Vagina (tissue), 2 donors: ENCODE data around the gene NRG3. TPM values are rescaled to one million over a fixed set of nuclear protein-coding genes. Genes with fewer than 3 reads are reported as not detected.

ENCODE experiments used
- DNase-seq, 2 donors: peaks; one replicate each; pipeline ENCODE4 v3.0.0-alpha.2; 2017; ENCODE audit errors: extremely low spot score in 2 of 2
- H3K27ac ChIP-seq: fragments of 200-600 bp; sonication (generic); one replicate; pipeline ENCODE4 v1.5.1; 2019
- H3K27me3 ChIP-seq: fragments of 200-600 bp; sonication (generic); one replicate; pipeline ENCODE4 v1.5.1; 2019
- H3K36me3 ChIP-seq, 2 donors: fragments of 200-600 bp; sonication (generic); one replicate each; pipeline ENCODE4 v1.5.1; 2017 to 2019
- H3K4me1 ChIP-seq: fragments of 200-600 bp; sonication (generic); one replicate; pipeline ENCODE4 v1.5.1; 2019
- H3K4me3 ChIP-seq, 2 donors: fragments of 200-600 bp; sonication (generic); 1 replicate in 1 of 2; 2 replicates in 1 of 2; pipeline ENCODE4 v1.5.1; 2016 to 2019
- H3K9me3 ChIP-seq: fragments of 200-600 bp; sonication (generic); one replicate; pipeline ENCODE4 v1.5.1; 2019
- POLR2A ChIP-seq, 2 donors: fragments of 450-650 bp; IDR thresholded peaks; one replicate each; pipeline ENCODE4 v1.6.1; 2017; ENCODE audit warnings: antibody characterized with exemption in 2 of 2, mild to moderate bottlenecking in 2 of 2, moderate library complexity in 2 of 2
- POLR2AphosphoS5 ChIP-seq, 2 donors: sonication (generic); formaldehyde crosslinking; IDR thresholded peaks; one replicate each; pipeline ENCODE4 v1.9.0; 2017; ENCODE audit warnings: antibody characterized with exemption in 2 of 2, mild to moderate bottlenecking in 2 of 2, low read depth in 1 of 2; ENCODE audit not compliant: insufficient read depth in 1 of 2
- intact Hi-C: fragments of 100-400 bp; cut with DNase I; formaldehyde crosslinking; loops from one replicate; pipeline ENCODE4 v1.15.1; 2023
- total RNA-seq: library from RNA; depleted of rRNA; stranded (reverse); fragments of >200 nt; gene quantifications from one replicate; pipeline ENCODE4 v1.2.3, GENCODE V29; 2016
- TF ChIP-seq, protein P1 (sequence below), 3 experiments: fragments of 450-650 bp in 2 of 3; fragments of 200-600 bp in 1 of 3; sonication (generic) in 1 of 3; IDR thresholded peaks; one replicate each; pipeline ENCODE4 v1.5.1; 2017 to 2019; ENCODE audit warnings: antibody characterized with exemption in 3 of 3, mild to moderate bottlenecking in 2 of 3, moderate library complexity in 2 of 3

The NRG3 gene
- total RNA-seq, 1 donor from 2014 or later: not detected

DNA sequence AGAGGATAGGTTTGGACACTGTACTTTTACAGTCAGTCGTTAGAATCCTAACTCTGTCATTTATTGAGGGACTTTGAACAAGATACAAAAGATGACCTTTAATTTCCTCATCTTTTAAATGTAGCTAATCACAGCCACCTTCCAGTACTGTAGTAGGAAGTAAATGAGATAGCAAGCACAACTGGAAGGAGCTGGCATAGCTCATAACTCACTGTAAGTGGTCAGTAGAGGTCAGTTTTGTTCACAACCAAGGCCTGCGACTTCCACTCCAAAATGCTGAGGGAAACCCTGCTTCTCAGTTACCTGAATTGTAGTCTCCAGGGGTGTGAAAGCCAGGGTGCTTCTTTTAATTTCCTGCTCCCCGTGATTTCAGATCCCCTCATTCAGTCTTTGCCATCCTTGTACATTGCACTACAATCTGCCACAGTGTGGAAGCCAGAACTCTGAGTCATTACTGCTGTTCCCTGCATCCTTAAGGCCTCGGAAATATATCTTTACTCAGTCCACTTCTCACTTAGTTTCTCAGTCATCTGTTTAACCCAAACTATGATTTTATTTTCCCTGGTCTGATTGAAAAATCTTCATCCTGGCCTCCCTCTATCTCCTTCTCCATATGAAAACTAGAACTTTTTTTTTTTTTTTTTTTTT lies 361.2 kb downstream of the NRG3 start:
- Histone ChIP-seq H3K27me3 (no peaks in the 10 kb centered on the region), H3K4me3 (no peak overlapping the region), H3K4me1 (no peaks in the 10 kb centered on the region), H3K36me3 (no peaks in the 10 kb centered on the region), H3K27ac (no peak overlapping the region), H3K9me3 (no peaks in the 10 kb centered on the region)
- DNase-seq: no peak
- intact Hi-C loops: no loop called here
- TF ChIP-seq POLR2A (IDR thresholded peaks at IDR 0.05) (no peak), POLR2AphosphoS5 (IDR thresholded peaks at IDR 0.05; ENCODE audit: insufficient read depth in 1 of 2, low read depth in 1 of 2) (no peak)
- TF ChIP-seq, protein P1, sequence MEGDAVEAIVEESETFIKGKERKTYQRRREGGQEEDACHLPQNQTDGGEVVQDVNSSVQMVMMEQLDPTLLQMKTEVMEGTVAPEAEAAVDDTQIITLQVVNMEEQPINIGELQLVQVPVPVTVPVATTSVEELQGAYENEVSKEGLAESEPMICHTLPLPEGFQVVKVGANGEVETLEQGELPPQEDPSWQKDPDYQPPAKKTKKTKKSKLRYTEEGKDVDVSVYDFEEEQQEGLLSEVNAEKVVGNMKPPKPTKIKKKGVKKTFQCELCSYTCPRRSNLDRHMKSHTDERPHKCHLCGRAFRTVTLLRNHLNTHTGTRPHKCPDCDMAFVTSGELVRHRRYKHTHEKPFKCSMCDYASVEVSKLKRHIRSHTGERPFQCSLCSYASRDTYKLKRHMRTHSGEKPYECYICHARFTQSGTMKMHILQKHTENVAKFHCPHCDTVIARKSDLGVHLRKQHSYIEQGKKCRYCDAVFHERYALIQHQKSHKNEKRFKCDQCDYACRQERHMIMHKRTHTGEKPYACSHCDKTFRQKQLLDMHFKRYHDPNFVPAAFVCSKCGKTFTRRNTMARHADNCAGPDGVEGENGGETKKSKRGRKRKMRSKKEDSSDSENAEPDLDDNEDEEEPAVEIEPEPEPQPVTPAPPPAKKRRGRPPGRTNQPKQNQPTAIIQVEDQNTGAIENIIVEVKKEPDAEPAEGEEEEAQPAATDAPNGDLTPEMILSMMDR (IDR thresholded peaks at IDR 0.05): no peak

DNA sequence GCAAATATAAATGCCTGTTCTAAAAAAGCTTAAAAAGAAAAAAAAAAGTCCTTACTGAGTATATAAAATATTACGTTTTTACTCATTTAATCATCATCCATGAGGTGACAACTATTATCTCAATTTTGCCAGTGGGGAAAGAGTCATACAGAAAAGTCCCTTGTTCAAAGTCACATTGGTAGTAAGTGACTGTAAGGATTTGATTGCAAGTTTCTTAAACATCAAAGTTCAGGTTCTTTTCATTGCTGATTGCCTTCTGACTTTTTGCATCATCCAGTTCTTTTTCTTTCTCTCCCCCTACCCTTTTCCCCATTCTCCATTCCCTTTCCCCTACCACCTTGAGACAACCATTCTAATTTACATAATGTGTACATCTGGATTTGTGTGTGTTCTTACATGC lies 363.3 kb downstream of the NRG3 start:
- TF ChIP-seq POLR2AphosphoS5 (IDR thresholded peaks at IDR 0.05; ENCODE audit: insufficient read depth in 1 of 2, low read depth in 1 of 2): no peak
- TF ChIP-seq, protein P1 (IDR thresholded peaks at IDR 0.05): no peak
- no peak for TF ChIP-seq POLR2A (IDR thresholded peaks at IDR 0.05)
- Histone ChIP-seq H3K9me3 (no peaks in the 10 kb centered on the region), H3K4me1 (no peaks in the 10 kb centered on the region), H3K27me3 (no peaks in the 10 kb centered on the region), H3K4me3 (no peak overlapping the region), H3K27ac (no peak overlapping the region), H3K36me3 (no peaks in the 10 kb centered on the region)
- intact Hi-C loops: no loop called here
- DNase-seq: no peak

DNA sequence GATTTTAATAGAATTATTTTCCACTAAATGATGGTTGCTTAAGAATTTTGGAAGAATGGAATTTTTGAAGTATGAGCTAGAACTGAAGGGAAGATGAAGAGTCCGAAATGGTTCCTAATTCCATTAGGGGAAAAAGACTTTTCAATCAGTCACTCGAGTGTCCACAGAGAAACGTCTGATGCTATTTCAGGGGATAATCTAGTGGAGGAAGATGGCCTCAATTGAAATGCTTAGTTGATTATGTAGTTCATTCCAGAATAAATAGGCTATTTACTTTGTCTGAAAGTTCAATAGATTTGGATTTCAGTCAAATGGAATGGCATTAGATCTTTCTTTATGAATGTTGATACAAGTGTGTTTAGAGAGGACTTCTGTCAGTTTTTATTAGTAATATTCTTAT lies 365.4 kb downstream of the NRG3 start:
- TF ChIP-seq POLR2A (IDR thresholded peaks at IDR 0.05) (no peak), POLR2AphosphoS5 (IDR thresholded peaks at IDR 0.05; ENCODE audit: insufficient read depth in 1 of 2, low read depth in 1 of 2) (no peak)
- TF ChIP-seq, protein P1 (IDR thresholded peaks at IDR 0.05): no peak
- no peaks in the 10 kb centered on the region for H3K4me1 ChIP-seq
- H3K27ac ChIP-seq: no peak overlapping the region
- H3K9me3 ChIP-seq: no peaks in the 10 kb centered on the region
- no peak overlapping the region for H3K4me3 ChIP-seq
- intact Hi-C loops: no loop called here
- no peaks in the 10 kb centered on the region for H3K27me3 ChIP-seq
- H3K36me3 ChIP-seq: no peaks in the 10 kb centered on the region
- no peak for DNase-seq

DNA sequence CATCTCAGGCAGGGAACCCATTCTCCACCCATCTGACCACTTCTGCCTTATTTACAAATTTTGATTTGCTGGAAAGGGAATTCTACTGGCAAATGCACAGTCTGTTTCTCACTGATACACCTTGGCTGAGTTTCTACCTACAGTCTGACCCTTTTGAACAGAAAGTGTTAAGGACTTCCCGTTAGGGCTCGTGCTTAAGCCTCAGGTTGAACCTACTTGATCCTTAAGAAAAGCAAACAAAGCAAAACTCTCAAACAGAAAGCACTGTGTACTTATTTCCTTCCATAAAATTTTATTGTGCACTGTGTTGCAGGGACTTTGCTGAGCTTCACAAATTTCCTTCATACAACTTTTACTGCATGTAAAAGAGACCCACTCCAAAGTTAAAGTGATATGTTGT lies 367.8 kb downstream of the NRG3 start:
- Histone ChIP-seq H3K9me3 (no peaks in the 10 kb centered on the region), H3K36me3 (no peaks in the 10 kb centered on the region), H3K27ac (no peak overlapping the region), H3K4me1 (no peaks in the 10 kb centered on the region), H3K27me3 (no peaks in the 10 kb centered on the region), H3K4me3 (no peak overlapping the region)
- intact Hi-C loops: no loop called here
- no peak for DNase-seq
- no peak for TF ChIP-seq POLR2AphosphoS5 (IDR thresholded peaks at IDR 0.05; ENCODE audit: insufficient read depth in 1 of 2, low read depth in 1 of 2)
- TF ChIP-seq, protein P1 (IDR thresholded peaks at IDR 0.05): no peak
- TF ChIP-seq POLR2A (IDR thresholded peaks at IDR 0.05): no peak

DNA sequence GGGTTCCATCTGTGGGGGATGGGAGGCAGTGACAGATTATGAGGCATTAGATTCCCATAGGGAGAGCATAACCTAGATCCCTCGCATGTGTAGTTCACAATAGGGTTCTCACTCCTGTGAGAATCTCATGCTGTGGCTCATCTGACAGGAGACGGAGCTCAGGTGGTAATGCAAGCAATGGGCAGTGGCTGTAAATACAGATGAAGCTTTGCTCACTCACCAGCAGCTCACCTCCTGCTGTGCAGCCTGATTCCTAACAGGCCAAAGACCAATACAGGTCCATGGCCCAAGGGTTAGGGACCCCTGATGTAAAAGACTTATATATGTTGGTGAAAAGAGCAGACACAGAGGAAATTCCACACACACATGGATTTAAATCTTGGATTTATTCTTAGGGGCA lies 370.2 kb downstream of the NRG3 start:
- H3K27me3 ChIP-seq: no peaks in the 10 kb centered on the region
- H3K36me3 ChIP-seq: no peaks in the 10 kb centered on the region
- no peak overlapping the region for H3K4me3 ChIP-seq
- no peak overlapping the region for H3K27ac ChIP-seq
- intact Hi-C loops: no loop called here
- TF ChIP-seq, protein P1 (IDR thresholded peaks at IDR 0.05): no peak
- TF ChIP-seq POLR2A (IDR thresholded peaks at IDR 0.05) (no peak), POLR2AphosphoS5 (IDR thresholded peaks at IDR 0.05; ENCODE audit: insufficient read depth in 1 of 2, low read depth in 1 of 2) (no peak)
- DNase-seq: no peak
- no peaks in the 10 kb centered on the region for H3K4me1 ChIP-seq
- H3K9me3 ChIP-seq: no peaks in the 10 kb centered on the region
